ENCODE measurements around the gene SMNDC1. TPM values are rescaled to one million over a fixed set of nuclear protein-coding genes. Genes with fewer than 3 reads are reported as not detected.
"Not testable (repeated sequence)": the region's sequence is repeated elsewhere in the genome, so short reads cannot be mapped to it uniquely, and the experiment has no call there.

The SMNDC1 gene
- 10 to 100 TPM; 48.1 to 57.5 (median 56.0) TPM for polyA plus RNA-seq (ENCODE audit: insufficient read length in 4 of 4)

- peak; percentile 97 to 98 (median 98) for DNase-seq (ENCODE audit: low read depth in 4 of 4, low spot score in 3 of 4)
Observed at GRCh38 chr10:110304780-110305421, at the start of gene SMNDC1. Gene SMNDC1 (minus strand): TSS chr10:110304920. CDS start chr10:110303587, 1,333 bp downstream.

- peak in 2 of 4 donors; percentile 60 to 66 for DNase-seq (ENCODE audit: low read depth in 4 of 4, low spot score in 3 of 4)
Observed at GRCh38 chr10:110354322-110354766, 49.6 kb upstream of the SMNDC1 start.

- no peak for DNase-seq (ENCODE audit: low read depth in 4 of 4, low spot score in 3 of 4)
Observed at GRCh38 chr10:110353244-110354119, 48.8 kb upstream of the SMNDC1 start.

- no peak for DNase-seq (ENCODE audit: low read depth in 4 of 4, low spot score in 3 of 4)
Observed at GRCh38 chr10:110352930-110353243, 48.2 kb upstream of the SMNDC1 start.

GRCh38 chr10:110350812-110351211 lies 46.1 kb upstream of the SMNDC1 start:
- DNase-seq (ENCODE audit: low read depth in 4 of 4, low spot score in 3 of 4) = no peak

GRCh38 chr10:110349831-110350230 lies 45.1 kb upstream of the SMNDC1 start:
- DNase-seq (ENCODE audit: low read depth in 4 of 4, low spot score in 3 of 4) = no peak

GRCh38 chr10:110349386-110349785 lies 44.7 kb upstream of the SMNDC1 start:
- no peak for DNase-seq (ENCODE audit: low read depth in 4 of 4, low spot score in 3 of 4)

GRCh38 chr10:110348336-110348735 lies 43.6 kb upstream of the SMNDC1 start:
- no peak for DNase-seq (ENCODE audit: low read depth in 4 of 4, low spot score in 3 of 4)

GRCh38 chr10:110346914-110347313 lies 42.2 kb upstream of the SMNDC1 start:
- no peak for DNase-seq (ENCODE audit: low read depth in 4 of 4, low spot score in 3 of 4)

- DNase-seq (ENCODE audit: low read depth in 4 of 4, low spot score in 3 of 4) = no peak
Observed at GRCh38 chr10:110345286-110345685, 40.6 kb upstream of the SMNDC1 start.

GRCh38 chr10:110344622-110345021 lies 39.9 kb upstream of the SMNDC1 start:
- no peak for DNase-seq (ENCODE audit: low read depth in 4 of 4, low spot score in 3 of 4)

- DNase-seq (ENCODE audit: low read depth in 4 of 4, low spot score in 3 of 4) = no peak
Observed at GRCh38 chr10:110343947-110344346, 39.2 kb upstream of the SMNDC1 start.

GRCh38 chr10:110340816-110341215 lies 36.1 kb upstream of the SMNDC1 start:
- DNase-seq (ENCODE audit: low read depth in 4 of 4, low spot score in 3 of 4) = no peak

- DNase-seq (ENCODE audit: low read depth in 4 of 4, low spot score in 3 of 4) = no peak
Observed at GRCh38 chr10:110340122-110340521, 35.4 kb upstream of the SMNDC1 start.

- DNase-seq (ENCODE audit: low read depth in 4 of 4, low spot score in 3 of 4) = no peak
Observed at GRCh38 chr10:110337906-110338305, 33.2 kb upstream of the SMNDC1 start.

GRCh38 chr10:110337401-110337800 lies 32.7 kb upstream of the SMNDC1 start:
- no peak for DNase-seq (ENCODE audit: low read depth in 4 of 4, low spot score in 3 of 4)

GRCh38 chr10:110336111-110336721 lies 31.5 kb upstream of the SMNDC1 start:
- no peak for DNase-seq (ENCODE audit: low read depth in 4 of 4, low spot score in 3 of 4)

GRCh38 chr10:110335314-110336064 lies 30.8 kb upstream of the SMNDC1 start:
- no peak for DNase-seq (ENCODE audit: low read depth in 4 of 4, low spot score in 3 of 4)

GRCh38 chr10:110334061-110334656 lies 29.4 kb upstream of the SMNDC1 start:
- no peak for DNase-seq (ENCODE audit: low read depth in 4 of 4, low spot score in 3 of 4)

GRCh38 chr10:110331226-110331795 lies 26.6 kb upstream of the SMNDC1 start:
- DNase-seq (ENCODE audit: low read depth in 4 of 4, low spot score in 3 of 4) = not testable (repeated sequence)
